Measurements from ENCODE around the gene PRKCH.

DNA sequence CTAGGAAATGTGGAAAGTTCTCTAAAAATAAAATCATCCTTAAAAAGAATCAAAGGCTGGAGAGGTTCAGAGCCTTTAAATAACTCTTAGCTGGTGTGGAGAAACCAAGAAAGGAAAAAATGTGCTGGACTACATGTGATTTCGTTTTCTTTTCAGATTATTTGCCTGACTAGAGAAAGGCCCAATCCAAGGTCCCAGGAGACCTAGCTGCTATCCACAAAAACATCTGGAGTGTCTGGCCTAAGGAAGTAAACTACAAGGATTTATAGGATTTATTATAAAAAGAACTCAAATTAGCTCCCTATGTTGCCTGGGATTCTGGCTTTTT is 39.5 kb upstream of the PRKCH start:
- no peak for TF ChIP-seq MXI1 (conservative IDR thresholded peaks at IDR 0.05; ENCODE audit: poor library complexity, severe bottlenecking)
- TF ChIP-seq EP300 (conservative IDR thresholded peaks at IDR 0.05; ENCODE audit: poor library complexity, severe bottlenecking) = no peak
- TF ChIP-seq EZH2 (IDR thresholded peaks at IDR 0.05; ENCODE audit: borderline replicate concordance, insufficient read depth, low read length, poor library complexity, severe bottlenecking) = no peak
- TF ChIP-seq POLR2AphosphoS5 (IDR thresholded peaks at IDR 0.05) = no peak
- TF ChIP-seq, protein P1, sequence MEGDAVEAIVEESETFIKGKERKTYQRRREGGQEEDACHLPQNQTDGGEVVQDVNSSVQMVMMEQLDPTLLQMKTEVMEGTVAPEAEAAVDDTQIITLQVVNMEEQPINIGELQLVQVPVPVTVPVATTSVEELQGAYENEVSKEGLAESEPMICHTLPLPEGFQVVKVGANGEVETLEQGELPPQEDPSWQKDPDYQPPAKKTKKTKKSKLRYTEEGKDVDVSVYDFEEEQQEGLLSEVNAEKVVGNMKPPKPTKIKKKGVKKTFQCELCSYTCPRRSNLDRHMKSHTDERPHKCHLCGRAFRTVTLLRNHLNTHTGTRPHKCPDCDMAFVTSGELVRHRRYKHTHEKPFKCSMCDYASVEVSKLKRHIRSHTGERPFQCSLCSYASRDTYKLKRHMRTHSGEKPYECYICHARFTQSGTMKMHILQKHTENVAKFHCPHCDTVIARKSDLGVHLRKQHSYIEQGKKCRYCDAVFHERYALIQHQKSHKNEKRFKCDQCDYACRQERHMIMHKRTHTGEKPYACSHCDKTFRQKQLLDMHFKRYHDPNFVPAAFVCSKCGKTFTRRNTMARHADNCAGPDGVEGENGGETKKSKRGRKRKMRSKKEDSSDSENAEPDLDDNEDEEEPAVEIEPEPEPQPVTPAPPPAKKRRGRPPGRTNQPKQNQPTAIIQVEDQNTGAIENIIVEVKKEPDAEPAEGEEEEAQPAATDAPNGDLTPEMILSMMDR (IDR thresholded peaks at IDR 0.05; ENCODE audit: poor library complexity, severe bottlenecking) = no peak
- TF ChIP-seq TAF1 (IDR thresholded peaks at IDR 0.05; ENCODE audit: low read depth) = no peak
